Tibial nerve (tissue), 4 donors: ENCODE results near the gene CIPC.
A peak's percentile ranks its signal among the peaks of the same experiment; 100 is the strongest.

Source experiments
- EP300 ChIP-seq, 2 donors: sonication (generic); formaldehyde crosslinking; IDR thresholded peaks; one replicate each; pipeline ENCODE4 v1.6.1; 2017; ENCODE audit warnings: antibody characterized with exemption in 2 of 2, mild to moderate bottlenecking in 1 of 2
- POLR2A ChIP-seq, 2 donors: fragments of 450-650 bp; IDR thresholded peaks; one replicate each; pipeline ENCODE4 v1.6.1; 2017; ENCODE audit warnings: antibody characterized with exemption in 2 of 2, mild to moderate bottlenecking in 2 of 2, moderate library complexity in 2 of 2
- TF ChIP-seq, protein P1 (sequence below), 5 experiments: fragments of 200-600 bp in 3 of 5; fragments of 450-650 bp in 2 of 5; sonication (generic) in 3 of 5; IDR thresholded peaks; one replicate each; pipeline ENCODE4 v1.5.1; 2016 to 2019; ENCODE audit warnings: antibody characterized with exemption in 5 of 5, mild to moderate bottlenecking in 3 of 5, moderate library complexity in 2 of 5

DNA sequence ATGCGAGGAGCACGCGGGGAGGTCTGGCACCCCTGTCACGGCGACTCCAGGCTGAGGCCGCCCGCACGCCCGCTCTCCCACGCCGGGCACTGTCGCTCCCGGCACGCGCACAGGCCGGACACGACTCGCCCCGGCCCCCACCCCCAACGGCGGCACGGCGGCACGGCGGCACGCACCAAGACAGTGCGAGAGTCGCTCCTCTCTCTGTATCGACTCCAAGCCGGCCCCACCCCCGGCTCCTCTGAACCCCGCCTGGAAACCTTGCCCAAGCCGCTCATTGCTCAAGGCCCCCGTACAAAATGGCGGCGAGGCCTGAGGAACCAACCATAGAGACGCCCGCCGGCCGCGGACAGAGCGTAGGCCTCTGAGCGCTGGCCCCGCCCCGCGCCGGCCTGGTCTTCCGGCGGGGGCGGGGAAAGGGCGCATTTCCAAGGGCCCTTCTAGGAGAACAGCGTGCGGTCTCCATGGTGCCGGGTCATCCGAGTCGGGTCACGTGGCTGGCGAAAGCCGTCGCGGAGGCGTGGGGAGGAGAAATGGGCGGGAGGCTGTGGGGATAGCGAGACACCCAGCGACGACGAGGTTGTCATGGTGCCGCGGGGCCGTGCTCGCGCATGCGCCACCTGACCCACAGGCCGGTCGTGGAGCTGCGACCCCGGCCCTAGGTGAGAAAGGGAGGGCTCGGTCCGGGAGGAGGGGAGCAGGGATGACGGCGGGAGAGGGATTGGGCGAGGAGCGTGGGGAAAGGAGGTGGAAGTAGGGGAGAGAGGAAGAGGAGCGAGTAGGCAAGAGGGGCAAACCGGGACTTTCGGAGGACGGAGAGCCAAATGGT is at the start of gene CIPC:
- peak; percentile 69 to 85 for TF ChIP-seq POLR2A (IDR thresholded peaks at IDR 0.05)
- TF ChIP-seq, protein P1, sequence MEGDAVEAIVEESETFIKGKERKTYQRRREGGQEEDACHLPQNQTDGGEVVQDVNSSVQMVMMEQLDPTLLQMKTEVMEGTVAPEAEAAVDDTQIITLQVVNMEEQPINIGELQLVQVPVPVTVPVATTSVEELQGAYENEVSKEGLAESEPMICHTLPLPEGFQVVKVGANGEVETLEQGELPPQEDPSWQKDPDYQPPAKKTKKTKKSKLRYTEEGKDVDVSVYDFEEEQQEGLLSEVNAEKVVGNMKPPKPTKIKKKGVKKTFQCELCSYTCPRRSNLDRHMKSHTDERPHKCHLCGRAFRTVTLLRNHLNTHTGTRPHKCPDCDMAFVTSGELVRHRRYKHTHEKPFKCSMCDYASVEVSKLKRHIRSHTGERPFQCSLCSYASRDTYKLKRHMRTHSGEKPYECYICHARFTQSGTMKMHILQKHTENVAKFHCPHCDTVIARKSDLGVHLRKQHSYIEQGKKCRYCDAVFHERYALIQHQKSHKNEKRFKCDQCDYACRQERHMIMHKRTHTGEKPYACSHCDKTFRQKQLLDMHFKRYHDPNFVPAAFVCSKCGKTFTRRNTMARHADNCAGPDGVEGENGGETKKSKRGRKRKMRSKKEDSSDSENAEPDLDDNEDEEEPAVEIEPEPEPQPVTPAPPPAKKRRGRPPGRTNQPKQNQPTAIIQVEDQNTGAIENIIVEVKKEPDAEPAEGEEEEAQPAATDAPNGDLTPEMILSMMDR (IDR thresholded peaks at IDR 0.05), result peak in 2 of 5 experiments; percentile 52 to 68
- peak; percentile 91 to 97 for TF ChIP-seq EP300 (IDR thresholded peaks at IDR 0.05)
